Measurements from ENCODE around the gene TGFBR2.

TGFBR2 gene

GRCh38 chr3:30707825-30708224 lies 101.4 kb downstream of the TGFBR2 start:
- FAIRE-seq (no peak), DNase-seq (ENCODE audit: insufficient read length, low spot score) (no peak)

GRCh38 chr3:30708472-30708871 lies 102.1 kb downstream of the TGFBR2 start:
- FAIRE-seq (no peak), DNase-seq (ENCODE audit: insufficient read length, low spot score) (no peak)

GRCh38 chr3:30710017-30710416 lies 103.6 kb downstream of the TGFBR2 start:
- no peak for DNase-seq (ENCODE audit: insufficient read length, low spot score)
- no peak for FAIRE-seq

- FAIRE-seq (no peak), DNase-seq (ENCODE audit: insufficient read length, low spot score) (no peak)
Observed at GRCh38 chr3:30711151-30711550, 104.8 kb downstream of the TGFBR2 start.

GRCh38 chr3:30711867-30712266 lies 105.5 kb downstream of the TGFBR2 start:
- FAIRE-seq (no peak), DNase-seq (ENCODE audit: insufficient read length, low spot score) (no peak)

- DNase-seq (ENCODE audit: insufficient read length, low spot score) (no peak), FAIRE-seq (no peak)
Observed at GRCh38 chr3:30712991-30713390, 106.6 kb downstream of the TGFBR2 start.

GRCh38 chr3:30713885-30714503 lies 107.6 kb downstream of the TGFBR2 start:
- FAIRE-seq = no peak
- no peak for DNase-seq (ENCODE audit: insufficient read length, low spot score)

GRCh38 chr3:30719536-30719935 lies 113.1 kb downstream of the TGFBR2 start:
- DNase-seq (ENCODE audit: insufficient read length, low spot score) (no peak), FAIRE-seq (no peak)

GRCh38 chr3:30720586-30721313 lies 114.3 kb downstream of the TGFBR2 start:
- DNase-seq (ENCODE audit: insufficient read length, low spot score) = peak; percentile 49
- FAIRE-seq = peak; percentile 33

GRCh38 chr3:30721314-30721634 lies 114.9 kb downstream of the TGFBR2 start:
- no peak for FAIRE-seq
- DNase-seq (ENCODE audit: insufficient read length, low spot score) = no peak

- FAIRE-seq (no peak), DNase-seq (ENCODE audit: insufficient read length, low spot score) (no peak)
Observed at GRCh38 chr3:30723211-30723610, 116.8 kb downstream of the TGFBR2 start.

- FAIRE-seq = no peak
- no peak for DNase-seq (ENCODE audit: insufficient read length, low spot score)
Observed at GRCh38 chr3:30724863-30725262, 118.5 kb downstream of the TGFBR2 start.

GRCh38 chr3:30728143-30728542 lies 121.7 kb downstream of the TGFBR2 start:
- FAIRE-seq (no peak), DNase-seq (ENCODE audit: insufficient read length, low spot score) (no peak)

GRCh38 chr3:30729512-30729911 lies 123.1 kb downstream of the TGFBR2 start:
- DNase-seq (ENCODE audit: insufficient read length, low spot score) (no peak), FAIRE-seq (no peak)

GRCh38 chr3:30729936-30730335 lies 123.5 kb downstream of the TGFBR2 start:
- FAIRE-seq = no peak
- no peak for DNase-seq (ENCODE audit: insufficient read length, low spot score)

- FAIRE-seq = no peak
- no peak for DNase-seq (ENCODE audit: insufficient read length, low spot score)
Observed at GRCh38 chr3:30730967-30731366, 124.6 kb downstream of the TGFBR2 start.

GRCh38 chr3:30733209-30733608 lies 126.8 kb downstream of the TGFBR2 start:
- FAIRE-seq (no peak), DNase-seq (ENCODE audit: insufficient read length, low spot score) (no peak)

GRCh38 chr3:30733696-30734095 lies 127.3 kb downstream of the TGFBR2 start:
- FAIRE-seq = no peak
- no peak for DNase-seq (ENCODE audit: insufficient read length, low spot score)

- DNase-seq (ENCODE audit: insufficient read length, low spot score) = no peak
- no peak for FAIRE-seq
Observed at GRCh38 chr3:30737743-30738499, 131.5 kb downstream of the TGFBR2 start.

GRCh38 chr3:30738605-30739004 lies 132.2 kb downstream of the TGFBR2 start:
- no peak for DNase-seq (ENCODE audit: insufficient read length, low spot score)
- no peak for FAIRE-seq

GRCh38 chr3:30741889-30742288 lies 135.5 kb downstream of the TGFBR2 start:
- FAIRE-seq = no peak
- no peak for DNase-seq (ENCODE audit: insufficient read length, low spot score)

All from HTR-8/SVneo (cell line).